HPDE6-E6E7 (cell line): ENCODE data around the gene CACNA1C.

Experiments
- DNase-seq: peaks from one replicate; pipeline ENCODE4 v3.0.0; 2011; ENCODE audit warnings: missing footprints; ENCODE audit errors: extremely low spot score

The CACNA1C gene

DNA sequence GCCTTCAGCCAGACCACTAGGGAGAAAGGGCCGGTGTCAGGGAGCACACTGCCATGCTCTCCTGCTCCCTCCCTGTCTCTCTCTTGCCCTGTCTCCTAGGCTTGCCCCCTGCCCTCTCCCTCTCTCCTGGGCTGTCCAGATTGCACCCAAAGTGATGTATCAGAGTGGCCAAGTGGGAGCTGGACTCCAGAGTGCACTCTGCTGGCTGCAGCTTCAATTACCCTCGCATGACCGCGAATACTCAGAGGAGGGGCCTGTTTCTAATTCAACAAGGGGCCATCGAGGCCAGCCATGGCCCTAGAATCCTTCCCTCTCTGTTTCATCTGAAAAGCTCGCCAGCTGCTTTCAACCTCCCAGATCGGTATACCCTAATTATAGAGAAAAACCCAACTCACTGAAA is 535.6 kb downstream of the CACNA1C start:
- no peak for DNase-seq

DNA sequence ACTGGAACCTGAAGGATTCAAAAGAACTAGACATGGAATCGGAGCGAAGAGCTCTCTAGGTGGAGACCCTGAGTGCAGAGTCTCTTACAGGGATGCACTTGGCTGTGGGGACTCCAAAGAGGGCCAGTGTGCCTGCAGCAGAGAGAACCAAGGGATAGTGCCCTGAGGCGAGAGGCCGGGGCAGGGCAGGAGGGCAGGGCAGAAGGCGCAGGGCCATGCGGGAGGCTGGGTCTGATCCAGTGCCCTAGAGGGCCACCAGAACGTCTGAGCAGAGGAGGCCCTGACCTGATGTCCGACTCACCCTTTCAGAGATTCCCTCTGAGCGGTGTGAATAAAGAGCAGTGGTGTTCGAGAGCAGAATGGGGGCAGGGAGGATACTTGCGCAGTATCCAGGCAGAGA is 536.6 kb downstream of the CACNA1C start:
- DNase-seq: no peak

DNA sequence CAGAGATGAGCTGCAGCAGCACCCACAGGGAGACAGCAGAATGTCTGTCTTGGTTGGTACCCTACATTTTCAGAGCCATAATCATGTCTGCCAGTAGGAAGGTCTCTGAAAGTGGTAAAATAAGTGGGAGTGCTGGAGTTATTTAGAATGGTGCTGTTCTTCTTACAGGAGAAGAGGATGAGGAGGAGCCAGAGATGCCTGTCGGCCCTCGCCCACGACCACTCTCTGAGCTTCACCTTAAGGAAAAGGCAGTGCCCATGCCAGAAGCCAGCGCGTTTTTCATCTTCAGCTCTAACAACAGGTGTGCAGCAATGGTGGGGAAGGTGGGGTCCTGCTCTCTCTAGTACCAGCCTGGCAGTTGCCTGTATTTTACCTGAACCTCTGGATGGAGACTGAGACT is 540.3 kb downstream of the CACNA1C start:
- DNase-seq: no peak

- no peak for DNase-seq
Observed at GRCh38 chr12:2596441-2596840, 543.7 kb downstream of the CACNA1C start.

- no peak for DNase-seq
Observed at GRCh38 chr12:2605301-2605700, 552.5 kb downstream of the CACNA1C start.

- no peak for DNase-seq
Observed at GRCh38 chr12:2606186-2606910, 553.6 kb downstream of the CACNA1C start.

- no peak for DNase-seq
Observed at GRCh38 chr12:2607881-2608607, 555.3 kb downstream of the CACNA1C start.

DNA sequence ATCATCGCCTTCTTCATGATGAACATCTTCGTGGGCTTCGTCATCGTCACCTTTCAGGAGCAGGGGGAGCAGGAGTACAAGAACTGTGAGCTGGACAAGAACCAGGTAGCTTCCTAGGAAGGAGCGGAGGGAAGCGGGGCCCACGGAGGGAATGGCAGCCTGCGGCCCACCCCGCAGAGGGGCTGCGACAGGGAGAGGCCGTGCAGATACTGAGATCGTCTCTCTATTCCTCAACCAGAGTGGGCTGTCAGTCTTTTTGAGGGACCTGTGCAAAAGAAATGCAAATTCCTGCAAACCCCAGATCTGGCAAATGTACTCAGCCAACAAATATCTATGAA is 555.8 kb downstream of the CACNA1C start:
- DNase-seq: no peak

- no peak for DNase-seq
Observed at GRCh38 chr12:2609020-2609419, 556.2 kb downstream of the CACNA1C start.

- DNase-seq: no peak
Observed at GRCh38 chr12:2610358-2610757, 557.6 kb downstream of the CACNA1C start.

DNA sequence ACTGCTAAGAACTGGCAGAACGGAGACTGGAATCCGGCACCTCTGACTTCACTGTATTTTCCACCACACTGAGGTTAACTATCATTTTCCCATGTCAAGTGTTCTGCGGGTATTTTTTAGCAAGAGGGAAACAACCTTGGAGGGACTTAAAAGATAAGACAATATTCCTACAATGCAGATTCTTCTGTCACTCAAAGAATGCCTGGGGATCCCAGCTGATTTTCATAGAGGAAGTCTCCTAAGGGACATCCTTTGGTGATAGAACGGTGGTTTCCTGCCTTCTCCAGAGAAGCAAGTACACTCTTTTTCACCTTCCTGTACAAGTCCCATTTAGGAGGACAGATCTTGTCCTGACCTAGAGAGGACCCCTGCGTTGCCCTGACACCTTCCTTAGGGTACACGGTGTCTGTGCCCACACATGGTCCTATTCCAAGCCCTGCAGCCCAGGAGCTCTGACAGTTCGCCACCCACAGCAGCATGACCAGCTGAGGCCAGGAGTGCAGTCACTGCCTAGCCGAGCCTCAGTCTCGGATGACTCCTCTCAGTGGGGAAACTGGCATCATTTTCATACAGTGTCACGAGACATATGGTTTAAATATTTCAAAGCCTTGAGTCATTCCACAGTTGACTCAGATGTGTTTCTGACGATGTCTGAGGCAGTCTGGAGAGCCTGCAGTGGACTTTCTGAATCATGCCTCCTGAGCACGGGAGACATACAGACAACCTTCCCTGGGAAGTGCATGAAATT is 560.7 kb downstream of the CACNA1C start:
- peak; percentile 16 for DNase-seq

DNA sequence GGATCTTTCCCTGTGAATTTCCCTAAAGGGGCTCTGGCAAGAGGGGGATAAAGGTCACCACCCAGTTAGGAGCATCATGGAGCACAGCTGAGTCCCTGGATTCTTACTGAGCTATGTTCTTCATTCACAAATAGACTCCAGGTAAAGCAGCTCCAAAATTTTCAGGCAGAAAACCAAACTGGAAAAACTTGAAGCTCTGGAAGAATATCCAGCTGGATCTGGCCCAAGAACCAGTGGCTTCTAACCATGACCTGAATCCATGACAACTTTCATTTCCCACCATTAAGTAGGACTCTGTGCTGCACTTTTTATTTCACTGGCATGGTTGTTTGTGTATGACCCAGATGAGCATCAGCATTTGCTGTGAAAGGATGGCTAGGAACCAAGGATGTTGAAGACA is 561.6 kb downstream of the CACNA1C start:
- no peak for DNase-seq

- no peak for DNase-seq
Observed at GRCh38 chr12:2615665-2616402, 563.0 kb downstream of the CACNA1C start.

DNA sequence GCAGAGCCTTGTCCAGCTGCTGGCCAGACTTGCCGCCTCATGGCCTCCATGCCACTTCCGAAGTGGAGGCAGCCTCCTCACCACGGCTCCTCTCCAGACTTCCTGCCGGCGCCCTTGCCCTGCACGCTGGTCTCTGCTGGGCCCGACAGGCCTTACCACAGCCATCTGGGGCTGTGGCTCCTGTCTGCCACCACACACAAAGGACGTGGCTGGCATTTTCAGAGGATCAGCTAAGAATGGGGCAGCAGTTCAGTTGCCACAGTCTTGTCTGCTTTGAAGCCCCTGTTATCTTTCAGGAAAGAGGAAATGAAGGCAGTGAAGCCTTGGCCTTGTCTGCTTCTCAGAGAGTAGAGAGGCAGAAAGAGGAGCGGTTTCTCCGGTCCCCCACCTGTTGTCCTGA is 564.0 kb downstream of the CACNA1C start:
- no peak for DNase-seq

DNA sequence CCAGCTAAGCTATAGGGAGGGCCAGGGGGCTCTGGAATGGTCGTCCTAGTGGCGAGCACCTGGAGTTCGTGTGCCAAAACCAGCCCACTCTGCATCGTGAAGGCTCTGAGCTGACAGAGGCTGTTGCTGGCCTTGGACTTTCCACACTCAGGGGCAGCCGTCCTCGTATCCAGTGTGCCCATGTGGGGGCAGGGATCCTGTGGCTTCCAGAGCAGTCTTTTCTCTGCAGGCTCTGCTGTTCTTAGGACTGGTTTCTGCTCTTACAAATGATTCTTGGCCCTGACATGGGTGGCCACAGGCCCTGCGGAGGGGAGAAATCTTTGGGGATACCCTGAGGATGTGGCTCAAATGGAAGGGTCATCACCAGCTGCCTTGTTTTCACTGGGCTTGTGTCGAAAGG is 564.6 kb downstream of the CACNA1C start:
- no peak for DNase-seq

GRCh38 chr12:2618291-2618995 is 565.7 kb downstream of the CACNA1C start:
- no peak for DNase-seq

DNA sequence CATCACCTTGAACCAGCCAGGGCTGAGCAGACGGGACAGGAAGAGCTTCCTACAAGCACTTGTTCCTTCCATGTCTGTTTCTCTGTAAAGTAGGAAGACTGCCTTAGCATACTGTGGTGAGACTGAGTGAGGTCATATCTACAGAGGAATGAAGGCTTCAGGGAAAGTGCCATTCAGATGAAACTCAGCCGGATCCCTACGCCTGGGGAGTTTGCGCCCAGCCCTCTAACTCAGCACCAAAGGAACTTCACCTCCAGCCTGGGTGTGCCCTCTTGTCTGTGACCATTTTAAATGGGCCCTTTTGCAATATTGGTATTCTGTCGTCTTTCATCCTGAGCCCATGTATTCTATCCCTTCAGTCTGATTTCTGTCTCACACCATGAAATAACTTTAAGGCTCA is 566.3 kb downstream of the CACNA1C start:
- DNase-seq: no peak

- DNase-seq: no peak
Observed at GRCh38 chr12:2622460-2622859, 569.7 kb downstream of the CACNA1C start.

GRCh38 chr12:2623472-2623871 is 570.7 kb downstream of the CACNA1C start:
- DNase-seq: no peak

GRCh38 chr12:2624543-2625288 is 571.9 kb downstream of the CACNA1C start:
- no peak for DNase-seq

DNA sequence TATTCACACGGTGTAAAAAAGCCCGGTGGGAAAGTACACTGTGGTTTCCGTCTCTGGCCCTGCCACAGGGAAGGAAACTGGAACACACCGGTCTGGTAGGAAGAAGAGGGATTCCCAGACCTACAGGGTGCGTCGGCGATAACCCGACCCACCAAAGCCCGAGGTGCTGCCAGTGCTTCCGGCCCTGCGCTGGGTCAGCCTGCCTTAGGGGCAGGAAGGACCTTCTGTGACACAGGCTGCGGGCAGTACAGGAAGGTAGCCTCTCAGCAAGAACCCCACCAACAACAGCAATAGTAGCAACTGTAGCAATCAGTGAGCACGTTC is 572.5 kb downstream of the CACNA1C start:
- no peak for DNase-seq
